Fibroblast of the aortic adventitia (primary cell): Measurements from ENCODE around the gene RBM24. TPM values are rescaled to one million over a fixed set of nuclear protein-coding genes. Genes with fewer than 3 reads are reported as not detected.
"Not testable (repeated sequence)": the region's sequence is repeated elsewhere in the genome, so short reads cannot be mapped to it uniquely, and the experiment has no call there.

Experiments used
- DNase-seq: peaks from one replicate; pipeline ENCODE4 v3.0.0-alpha.2; 2010; ENCODE audit warnings: low read depth
- H3K4me3 ChIP-seq: 2 replicates; pipeline ENCODE4 v1.5.1; 2011; ENCODE audit warnings: low read depth, mild to moderate bottlenecking, control low read depth, low read length, moderate library complexity
- CTCF ChIP-seq: IDR thresholded peaks from 2 replicates; pipeline ENCODE4 v1.5.1; 2011; ENCODE audit warnings: mild to moderate bottlenecking, low read length, control low read depth, inconsistent platforms; ENCODE audit not compliant: insufficient read depth
- total RNA-seq: library from RNA; depleted of rRNA; stranded (reverse); fragments of >200 nt; gene quantifications from 2 replicates; pipeline ENCODE4 v1.2.3, GENCODE V29; 2012; ENCODE audit warnings: low replicate concordance

Gene RBM24
- total RNA-seq, 1 donor: 1.9 TPM

GRCh38 chr6:17299222-17299621 is 18.1 kb downstream of the RBM24 start:
- TF ChIP-seq CTCF: no peak
- no peak for DNase-seq
- H3K4me3 ChIP-seq: no peak overlapping the region

GRCh38 chr6:17299750-17300149 is 18.6 kb downstream of the RBM24 start:
- no peak for DNase-seq
- TF ChIP-seq CTCF: no peak
- H3K4me3 ChIP-seq: no peak overlapping the region

- H3K4me3 ChIP-seq: no peak overlapping the region
- no peak for DNase-seq
- TF ChIP-seq CTCF: no peak
Measured at GRCh38 chr6:17300637-17301036, 19.5 kb downstream of the RBM24 start.

GRCh38 chr6:17303444-17303843 is 22.3 kb downstream of the RBM24 start:
- no peak overlapping the region for H3K4me3 ChIP-seq
- no peak for DNase-seq
- TF ChIP-seq CTCF: no peak

- H3K4me3 ChIP-seq: no peak overlapping the region
- peak; percentile 56 for DNase-seq
- TF ChIP-seq CTCF: no peak
Measured at GRCh38 chr6:17305219-17306001, 24.2 kb downstream of the RBM24 start.

- no peak for TF ChIP-seq CTCF
- peak; percentile 6 for DNase-seq
Measured at GRCh38 chr6:17311595-17312311, 30.6 kb downstream of the RBM24 start.

GRCh38 chr6:17313238-17313637 is 32.1 kb downstream of the RBM24 start:
- DNase-seq: not testable (repeated sequence)

More at GRCh38 chr6:17311595-17312311, 30.6 kb downstream of the RBM24 start:
- no peak overlapping the region for H3K4me3 ChIP-seq

More at GRCh38 chr6:17313238-17313637, 32.1 kb downstream of the RBM24 start:
- not testable (repeated sequence) for H3K4me3 ChIP-seq
